ENCODE data around the gene RAB29. TPM values are rescaled to one million over a fixed set of nuclear protein-coding genes. Genes with fewer than 3 reads are reported as not detected.

The RAB29 gene
- polyA plus RNA-seq, 1 of the 3 experiments (the other 2 are of a cell fraction): 9.2 TPM

GRCh38 chr1:205744403-205744802, 30.9 kb downstream of the RAB29 start:
- Histone ChIP-seq H3K4me2 (no peak overlapping the region), H3K27me3 (ENCODE audit: insufficient read depth) (no peaks in the 10 kb centered on the region), H3K9me3 (no peaks in the 10 kb centered on the region), H3K4me3 (ENCODE audit: low read depth in 2 of 2, low read length in 1 of 2) (no peak overlapping the region), H3K79me2 (ENCODE audit: insufficient read depth) (peaks cover 100% of the 10 kb centered on the region), H3K36me3 (replicated peaks in 1 of 2; ENCODE audit: control insufficient read depth in 1 of 2, insufficient read depth in 2 of 2, low read length in 1 of 2) (peaks cover 14 to 37% of the 10 kb centered on the region in 2 experiments), H3K9me2 (no peaks in the 10 kb centered on the region), H3K9ac (no peak overlapping the region), H2AFZ (ENCODE audit: low read depth) (no peak overlapping the region), H3K27ac (ENCODE audit: low read depth in 2 of 2, low read length in 1 of 2) (no peak overlapping the region), H3F3A (replicated peaks; ENCODE audit: insufficient read depth) (peaks cover 18% of the 10 kb centered on the region), H4K20me1 (ENCODE audit: insufficient read depth) (peaks cover 91% of the 10 kb centered on the region), H3K4me1 (ENCODE audit: control insufficient read depth in 1 of 2, insufficient read depth in 2 of 2, low read depth in 1 of 2, low read length in 1 of 2) (peaks cover 15 to 28% of the 10 kb centered on the region in 2 experiments; a peak in 3 of 4 replicates)
- TF ChIP-seq, protein P1, sequence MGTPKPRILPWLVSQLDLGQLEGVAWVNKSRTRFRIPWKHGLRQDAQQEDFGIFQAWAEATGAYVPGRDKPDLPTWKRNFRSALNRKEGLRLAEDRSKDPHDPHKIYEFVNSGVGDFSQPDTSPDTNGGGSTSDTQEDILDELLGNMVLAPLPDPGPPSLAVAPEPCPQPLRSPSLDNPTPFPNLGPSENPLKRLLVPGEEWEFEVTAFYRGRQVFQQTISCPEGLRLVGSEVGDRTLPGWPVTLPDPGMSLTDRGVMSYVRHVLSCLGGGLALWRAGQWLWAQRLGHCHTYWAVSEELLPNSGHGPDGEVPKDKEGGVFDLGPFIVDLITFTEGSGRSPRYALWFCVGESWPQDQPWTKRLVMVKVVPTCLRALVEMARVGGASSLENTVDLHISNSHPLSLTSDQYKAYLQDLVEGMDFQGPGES (IDR thresholded peaks at IDR 0.05; ENCODE audit: low read depth, low read length): no peak
- DNase-seq: no peak
- POLR2A ChIA-PET: no interaction called here
- CTCF ChIA-PET: interaction anchor here (1.1 to 3.6 kb wide), 3 partner anchors 33 to 233 kb away, joined by 4 to 20 read pairs (median 8); no protein-coding TSS in a partner anchor
- 93% methylated on average over 8 of the region's 8 CpGs for WGBS (ENCODE audit: low lambda C conversion rate)

GRCh38 chr1:205743977-205744376, 31.3 kb downstream of the RAB29 start:
- POLR2A ChIA-PET: no interaction called here
- CTCF ChIA-PET: interaction anchor here (1.5 to 3.6 kb wide), 3 partner anchors 33 to 233 kb away, joined by 4 to 20 read pairs (median 8); no protein-coding TSS in a partner anchor
- Histone ChIP-seq H3K4me1 (ENCODE audit: control insufficient read depth in 1 of 2, insufficient read depth in 2 of 2, low read depth in 1 of 2, low read length in 1 of 2) (peaks cover 15 to 28% of the 10 kb centered on the region in 2 experiments; a peak in 3 of 4 replicates), H3K9me3 (no peaks in the 10 kb centered on the region), H3K4me2 (no peak overlapping the region), H3K36me3 (replicated peaks in 1 of 2; ENCODE audit: control insufficient read depth in 1 of 2, insufficient read depth in 2 of 2, low read length in 1 of 2) (peaks cover 14 to 41% of the 10 kb centered on the region in 2 experiments), H3K9me2 (no peaks in the 10 kb centered on the region), H4K20me1 (ENCODE audit: insufficient read depth) (peaks cover 94% of the 10 kb centered on the region), H3K79me2 (ENCODE audit: insufficient read depth) (peaks cover 100% of the 10 kb centered on the region), H3K4me3 (ENCODE audit: low read depth in 2 of 2, low read length in 1 of 2) (no peak overlapping the region), H3K27me3 (ENCODE audit: insufficient read depth) (no peaks in the 10 kb centered on the region), H2AFZ (ENCODE audit: low read depth) (no peak overlapping the region), H3K9ac (no peak overlapping the region), H3F3A (replicated peaks; ENCODE audit: insufficient read depth) (peaks cover 20% of the 10 kb centered on the region), H3K27ac (ENCODE audit: low read depth in 2 of 2, low read length in 1 of 2) (no peak overlapping the region)
- DNase-seq: no peak
- TF ChIP-seq GABPA (IDR thresholded peaks at IDR 0.05; ENCODE audit: low read depth): no peak
- TF ChIP-seq RXRA (IDR thresholded peaks at IDR 0.05; ENCODE audit: borderline replicate concordance, low read depth): no peak
- TF ChIP-seq RAD21 (IDR thresholded peaks at IDR 0.05; ENCODE audit: low read length): no peak
- TF ChIP-seq PBX3 (IDR thresholded peaks at IDR 0.05): no peak
- TF ChIP-seq RFX5 (IDR thresholded peaks at IDR 0.05; ENCODE audit: low read length): no peak
- no peak for TF ChIP-seq ELF1 (IDR thresholded peaks at IDR 0.05)
- no peak for TF ChIP-seq GATA2 (CRISPR knock-in tag; IDR thresholded peaks at IDR 0.05)
- TF ChIP-seq, protein P2, sequence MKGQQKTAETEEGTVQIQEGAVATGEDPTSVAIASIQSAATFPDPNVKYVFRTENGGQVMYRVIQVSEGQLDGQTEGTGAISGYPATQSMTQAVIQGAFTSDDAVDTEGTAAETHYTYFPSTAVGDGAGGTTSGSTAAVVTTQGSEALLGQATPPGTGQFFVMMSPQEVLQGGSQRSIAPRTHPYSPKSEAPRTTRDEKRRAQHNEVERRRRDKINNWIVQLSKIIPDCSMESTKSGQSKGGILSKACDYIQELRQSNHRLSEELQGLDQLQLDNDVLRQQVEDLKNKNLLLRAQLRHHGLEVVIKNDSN (IDR thresholded peaks at IDR 0.05; ENCODE audit: borderline replicate concordance, low read depth): no peak
- TF ChIP-seq NFIC (IDR thresholded peaks at IDR 0.05; ENCODE audit: borderline replicate concordance): no peak
- no peak for TF ChIP-seq SIN3A (IDR thresholded peaks at IDR 0.05; ENCODE audit: borderline replicate concordance, low read depth, low read length)
- TF ChIP-seq, protein P3, sequence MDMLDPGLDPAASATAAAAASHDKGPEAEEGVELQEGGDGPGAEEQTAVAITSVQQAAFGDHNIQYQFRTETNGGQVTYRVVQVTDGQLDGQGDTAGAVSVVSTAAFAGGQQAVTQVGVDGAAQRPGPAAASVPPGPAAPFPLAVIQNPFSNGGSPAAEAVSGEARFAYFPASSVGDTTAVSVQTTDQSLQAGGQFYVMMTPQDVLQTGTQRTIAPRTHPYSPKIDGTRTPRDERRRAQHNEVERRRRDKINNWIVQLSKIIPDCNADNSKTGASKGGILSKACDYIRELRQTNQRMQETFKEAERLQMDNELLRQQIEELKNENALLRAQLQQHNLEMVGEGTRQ (IDR thresholded peaks at IDR 0.05; ENCODE audit: borderline replicate concordance, low read depth, low read length): no peak
- no peak for TF ChIP-seq MEF2A (IDR thresholded peaks at IDR 0.05; ENCODE audit: borderline replicate concordance, low read depth)
- no peak for TF ChIP-seq TEAD4 (IDR thresholded peaks at IDR 0.05; ENCODE audit: borderline replicate concordance, insufficient read depth)
- TF ChIP-seq, protein P4, sequence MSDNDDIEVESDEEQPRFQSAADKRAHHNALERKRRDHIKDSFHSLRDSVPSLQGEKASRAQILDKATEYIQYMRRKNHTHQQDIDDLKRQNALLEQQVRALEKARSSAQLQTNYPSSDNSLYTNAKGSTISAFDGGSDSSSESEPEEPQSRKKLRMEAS (IDR thresholded peaks at IDR 0.05; ENCODE audit: low read depth): no peak
- no peak for TF ChIP-seq ZBTB33 (IDR thresholded peaks at IDR 0.05; ENCODE audit: borderline replicate concordance, low read depth)
- no peak for TF ChIP-seq MXI1 (IDR thresholded peaks at IDR 0.05; ENCODE audit: low read depth, low read length)
- no peak for TF ChIP-seq EP300 (IDR thresholded peaks at IDR 0.05; ENCODE audit: borderline replicate concordance in 1 of 2, low read depth in 1 of 2, low read length in 1 of 2)
- WGBS (ENCODE audit: low lambda C conversion rate): 75% methylated on average over 4 of the region's 4 CpGs
